Kidney (tissue), 14 donors: ENCODE results near the gene BUB1. TPM values are rescaled to one million over a fixed set of nuclear protein-coding genes. Genes with fewer than 3 reads are reported as not detected.

Source experiments
- DNase-seq, 5 donors: peaks; one replicate each; pipeline ENCODE4 v3.0.0-alpha.2; 2013 to 2020
- FAIRE-seq: peaks from 2 replicates; lab custom pipeline; 2012; peaks lifted over from hg19 to GRCh38; lab: Jason Lieb, UNC
- H3K27ac ChIP-seq, 2 donors: one replicate each; pipeline ENCODE4 v1.7.0; 2013; ENCODE audit warnings: low read depth in 2 of 2, low read length in 2 of 2, inconsistent platforms in 1 of 2
- H3K27me3 ChIP-seq: one replicate; pipeline ENCODE4 v1.7.1; 2013; ENCODE audit warnings: low read length, inconsistent platforms; ENCODE audit not compliant: control insufficient read depth, insufficient read depth
- H3K36me3 ChIP-seq, 3 donors: one replicate each; pipeline versions ENCODE4 v1.7.0 to v1.7.1; 2013; ENCODE audit warnings: low read length in 3 of 3, control low read depth in 1 of 3, inconsistent platforms in 1 of 3; ENCODE audit not compliant: insufficient read depth in 3 of 3, control insufficient read depth in 2 of 3
- H3K4me1 ChIP-seq, 3 donors: one replicate each; pipeline versions ENCODE4 v1.7.0 to v1.7.1; 2013; ENCODE audit warnings: low read length in 3 of 3, inconsistent platforms in 1 of 3, low read depth in 1 of 3; ENCODE audit not compliant: control insufficient read depth in 2 of 3, insufficient read depth in 2 of 3
- H3K4me3 ChIP-seq, 3 donors: one replicate each; pipeline versions ENCODE4 v1.7.0 to v1.8.1; 2013; ENCODE audit warnings: low read length in 3 of 3, control low read depth in 1 of 3, inconsistent platforms in 1 of 3
- H3K9ac ChIP-seq, 3 donors: one replicate each; pipeline versions ENCODE4 v1.7.0 to v1.7.1; 2013; ENCODE audit warnings: low read length in 3 of 3, control low read depth in 1 of 3, inconsistent platforms in 1 of 3
- H3K9me3 ChIP-seq, 3 donors: one replicate each; pipeline versions ENCODE4 v1.7.0 to v1.7.1; 2013; ENCODE audit warnings: low read length in 3 of 3, control low read depth in 1 of 3, inconsistent platforms in 1 of 3; ENCODE audit not compliant: control insufficient read depth in 2 of 3, insufficient read depth in 1 of 3
- CTCF ChIP-seq: IDR thresholded peaks from 3 replicates; pipeline ENCODE4 v1.5.1; 2012; ENCODE audit warnings: mild to moderate bottlenecking, moderate library complexity, borderline replicate concordance; ENCODE audit not compliant: insufficient read depth; ENCODE audit errors: extremely low read depth
- intact Hi-C: fragments of 100-400 bp; cut with DNase I; formaldehyde crosslinking; loops from one replicate; pipeline ENCODE4 v1.11.1; 2022
- polyA plus RNA-seq: library from polyadenylated mRNA; stranded (reverse); fragments of 350-450 nt; fragmentation: Illumina TruSeq; extraction: RNeasy Lipid Tissue Mini Kit (QIAGEN cat#74804); gene quantifications from one replicate; pipeline ENCODE4 v1.2.3, GENCODE V29; 2014; ENCODE audit warnings: low read depth, low replicate concordance; ENCODE audit not compliant: insufficient read depth
- total RNA-seq: library from RNA; stranded (reverse); fragmentation: NEBNext Ultra II Directional; extraction: Animal tissue kit (Norgen Biotek cat#: 25700); gene quantifications from one replicate; pipeline ENCODE4 v1.2.1, GENCODE V29; 2021
- donor health status: control.
- donor health status: control.
- donor health status: control.
- donor health status: control.
- donor health status: control.
- donor health status: DM: yes; HTN: yes; CAD: no.
- donor health status: Normal renal cell carcinoma (clear cell type).

Gene BUB1
- total and polyA plus RNA-seq, 2 donors from 2014 or later = 0.15 to 1.8 TPM

- H3K4me1 ChIP-seq = no peaks in the 10 kb centered on the region
- no peak overlapping the region for H3K27ac ChIP-seq
- no peaks in the 10 kb centered on the region for H3K27me3 ChIP-seq
- H3K9ac ChIP-seq = no peak overlapping the region
- intact Hi-C loops = no loop called here
- H3K36me3 ChIP-seq = no peaks in the 10 kb centered on the region
- H3K4me3 ChIP-seq = no peak overlapping the region
- no peak for TF ChIP-seq CTCF
- H3K9me3 ChIP-seq = no peaks in the 10 kb centered on the region
- FAIRE-seq (no peak), DNase-seq (no peak)
Observed at GRCh38 chr2:110670826-110671225, 7.0 kb downstream of the BUB1 start.

- DNase-seq = no peak
Observed at GRCh38 chr2:110669079-110669478, 8.8 kb downstream of the BUB1 start.

GRCh38 chr2:110667071-110667470 is 10.8 kb downstream of the BUB1 start:
- no peak overlapping the region for H3K9ac ChIP-seq
- no peaks in the 10 kb centered on the region for H3K4me1 ChIP-seq
- peaks cover 0 to 2% (median 0%) of the 10 kb centered on the region in 3 donors for H3K36me3 ChIP-seq
- no peak overlapping the region for H3K27ac ChIP-seq
- H3K27me3 ChIP-seq = no peaks in the 10 kb centered on the region
- intact Hi-C loops = no loop called here
- FAIRE-seq (no peak), DNase-seq (no peak)
- no peaks in the 10 kb centered on the region for H3K9me3 ChIP-seq
- TF ChIP-seq CTCF = no peak
- no peak overlapping the region for H3K4me3 ChIP-seq

More at GRCh38 chr2:110669079-110669478, 8.8 kb downstream of the BUB1 start:
- intact Hi-C loops = no loop called here
- no peaks in the 10 kb centered on the region for H3K4me1 ChIP-seq
- H3K9ac ChIP-seq = no peak overlapping the region
- FAIRE-seq = no peak
- H3K36me3 ChIP-seq = peaks cover 0 to 2% (median 0%) of the 10 kb centered on the region in 3 donors
- no peaks in the 10 kb centered on the region for H3K9me3 ChIP-seq
- no peak for TF ChIP-seq CTCF
- no peak overlapping the region for H3K4me3 ChIP-seq
- H3K27me3 ChIP-seq = no peaks in the 10 kb centered on the region
- H3K27ac ChIP-seq = no peak overlapping the region

GRCh38 chr2:110664135-110664534 is 13.7 kb downstream of the BUB1 start:
- DNase-seq = no peak
- no peak for TF ChIP-seq CTCF
- H3K4me1 ChIP-seq = no peaks in the 10 kb centered on the region
- intact Hi-C loops = no loop called here
- H3K9ac ChIP-seq = no peak overlapping the region
- H3K27ac ChIP-seq = no peak overlapping the region
- no peak for FAIRE-seq
- no peak overlapping the region for H3K4me3 ChIP-seq
- peaks cover 0 to 2% (median 0%) of the 10 kb centered on the region in 3 donors for H3K36me3 ChIP-seq
- H3K9me3 ChIP-seq = no peaks in the 10 kb centered on the region
- no peaks in the 10 kb centered on the region for H3K27me3 ChIP-seq
